GM12891 (cell line): ENCODE results near the gene TRABD2B.

Experiments used
- PAX5 ChIP-seq: IDR thresholded peaks from 2 replicates; pipeline ENCODE4 v1.6.1; 2011; ENCODE audit warnings: low read length, moderate library complexity, mild to moderate bottlenecking; ENCODE audit not compliant: insufficient read depth, severe bottlenecking
- POLR2A ChIP-seq: IDR thresholded peaks from 2 replicates; pipeline ENCODE4 v1.6.1; 2011; ENCODE audit warnings: low read depth, low read length, control low read depth
- POLR2AphosphoS5 ChIP-seq: IDR thresholded peaks from 2 replicates; pipeline ENCODE4 v1.6.1; 2011; ENCODE audit warnings: low read depth, low read length, control low read depth
- TAF1 ChIP-seq: IDR thresholded peaks from 2 replicates; pipeline ENCODE4 v1.6.1; 2011; ENCODE audit warnings: low read depth, low read length, control low read depth

GRCh38 chr1:47950471-47950870, 46.7 kb downstream of the TRABD2B start:
- TF ChIP-seq POLR2A (no peak), POLR2AphosphoS5 (no peak), PAX5 (no peak), TAF1 (no peak)
